Liver (tissue), 9 donors: Measurements from ENCODE around the gene GINS2. TPM values are rescaled to one million over a fixed set of nuclear protein-coding genes. Genes with fewer than 3 reads are reported as not detected.

ENCODE experiments used
- DNase-seq: peaks from one replicate; pipeline ENCODE4 v3.0.0-alpha.2; 2017; ENCODE audit warnings: low spot score
- H3K27ac ChIP-seq, 2 donors: one replicate each; pipeline ENCODE4 v1.7.0; 2013; ENCODE audit warnings: inconsistent platforms in 2 of 2, low read length in 2 of 2, control low read depth in 1 of 2, low read depth in 1 of 2, mild to moderate bottlenecking in 1 of 2
- H3K27me3 ChIP-seq, 4 donors: one replicate each; pipeline versions ENCODE4 v1.6.1 to v1.7.0; 2013; ENCODE audit warnings: low read length in 3 of 4, inconsistent platforms in 1 of 4, mild to moderate bottlenecking in 1 of 4, moderate library complexity in 1 of 4; ENCODE audit not compliant: control insufficient read depth in 4 of 4, insufficient read depth in 4 of 4
- H3K36me3 ChIP-seq, 4 donors: one replicate each; pipeline versions ENCODE4 v1.6.1 to v1.7.0; 2013; ENCODE audit warnings: low read length in 3 of 4, mild to moderate bottlenecking in 3 of 4, low read depth in 1 of 4, moderate library complexity in 1 of 4; ENCODE audit not compliant: control insufficient read depth in 4 of 4, insufficient read depth in 3 of 4
- H3K4me1 ChIP-seq, 4 donors: one replicate each; pipeline versions ENCODE4 v1.6.1 to v1.7.0; 2013; ENCODE audit warnings: low read length in 3 of 4, mild to moderate bottlenecking in 3 of 4, moderate library complexity in 1 of 4; ENCODE audit not compliant: control insufficient read depth in 4 of 4, insufficient read depth in 4 of 4
- H3K4me3 ChIP-seq, 3 donors: one replicate each; pipeline versions ENCODE4 v1.6.1 to v1.7.0; 2013; ENCODE audit warnings: low read length in 3 of 3, control low read depth in 1 of 3, low read depth in 1 of 3, mild to moderate bottlenecking in 1 of 3
- H3K9ac ChIP-seq, 2 donors: one replicate each; pipeline ENCODE4 v1.7.0; 2013; ENCODE audit warnings: low read length in 2 of 2, mild to moderate bottlenecking in 2 of 2, moderate library complexity in 2 of 2, control low read depth in 1 of 2, low read depth in 1 of 2
- H3K9me3 ChIP-seq, 4 donors: one replicate each; pipeline versions ENCODE4 v1.6.1 to v1.7.0; 2013; ENCODE audit warnings: low read length in 3 of 4; ENCODE audit not compliant: control insufficient read depth in 4 of 4
- ATF3 ChIP-seq: IDR thresholded peaks from 2 replicates; pipeline ENCODE4 v1.6.1; 2016; ENCODE audit warnings: antibody characterized with exemption
- CTCF ChIP-seq: fragments of 150-350 bp; IDR thresholded peaks from 2 replicates; pipeline ENCODE4 v1.5.1; 2017; ENCODE audit warnings: improper control_type of control experiment, low read depth, low read length; ENCODE audit not compliant: missing input control
- EGR1 ChIP-seq, 2 donors: IDR thresholded peaks; 2 replicates each; pipeline ENCODE4 v1.6.1; 2016 to 2018; ENCODE audit warnings: antibody characterized with exemption in 2 of 2, low read depth in 2 of 2
- FOXA1 ChIP-seq: IDR thresholded peaks from 2 replicates; pipeline ENCODE4 v1.6.1; 2016; ENCODE audit warnings: antibody characterized with exemption
- FOXA2 ChIP-seq: IDR thresholded peaks from 2 replicates; pipeline ENCODE4 v1.6.1; 2016; ENCODE audit warnings: antibody characterized with exemption
- GABPA ChIP-seq, 2 donors: IDR thresholded peaks in 1 of 2; conservative IDR thresholded peaks in 1 of 2; 2 replicates each; pipeline ENCODE4 v1.6.1; 2016; ENCODE audit warnings: antibody characterized with exemption in 2 of 2, mild to moderate bottlenecking in 1 of 2, moderate library complexity in 1 of 2
- HNF4A ChIP-seq, 2 donors: conservative IDR thresholded peaks; 2 replicates each; pipeline ENCODE4 v1.6.1; 2016; ENCODE audit warnings: antibody characterized with exemption in 2 of 2, mild to moderate bottlenecking in 2 of 2
- HNF4G ChIP-seq: IDR thresholded peaks from 2 replicates; pipeline ENCODE4 v1.6.1; 2016; ENCODE audit warnings: antibody characterized with exemption
- JUND ChIP-seq, 2 donors: IDR thresholded peaks; 2 replicates each; pipeline ENCODE4 v1.6.1; 2016; ENCODE audit warnings: antibody characterized with exemption in 2 of 2
- MAX ChIP-seq: IDR thresholded peaks from 2 replicates; pipeline ENCODE4 v1.6.1; 2016; ENCODE audit warnings: antibody characterized with exemption
- NR2F2 ChIP-seq: IDR thresholded peaks from 2 replicates; pipeline ENCODE4 v1.6.1; 2016; ENCODE audit warnings: antibody characterized with exemption
- RAD21 ChIP-seq, 2 donors: IDR thresholded peaks; 2 replicates each; pipeline ENCODE4 v1.6.1; 2016; ENCODE audit warnings: antibody characterized with exemption in 2 of 2, mild to moderate bottlenecking in 2 of 2
- RXRA ChIP-seq, 2 donors: IDR thresholded peaks; 2 replicates each; pipeline ENCODE4 v1.6.1; 2017 to 2018; ENCODE audit warnings: antibody characterized with exemption in 2 of 2, mild to moderate bottlenecking in 1 of 2
- SP1 ChIP-seq: IDR thresholded peaks from 2 replicates; pipeline ENCODE4 v1.6.1; 2018; ENCODE audit warnings: antibody characterized with exemption, mild to moderate bottlenecking
- YY1 ChIP-seq: IDR thresholded peaks from 2 replicates; pipeline ENCODE4 v1.6.1; 2016; ENCODE audit warnings: antibody characterized with exemption, mild to moderate bottlenecking
- WGBS: extraction: QIAGEN DNeasy Blood & Tissue Kit; methylation state at CpG from one replicate; pipeline ENCODE4 v1.1.7; 2013; 5-methylcytosine and 5-hydroxymethylcytosine counted together
- polyA plus RNA-seq, 2 donors: library from polyadenylated mRNA; stranded (reverse) in 1 of 2; unstranded in 1 of 2; fragments of 200-250 nt in 1 of 2; fragments of >200 nt in 1 of 2; fragmentation: Nextera tagmentation in 1 of 2; extraction: Ambion mirVana in 1 of 2; gene quantifications; one replicate each; pipeline versions ENCODE4 v1.2.1 to v1.2.3, GENCODE V29; 2013 to 2015
- total RNA-seq, 2 donors: library from RNA; depleted of rRNA; stranded (reverse); fragments of >200 nt; gene quantifications; one replicate each; pipeline ENCODE4 v1.2.3, GENCODE V29; 2014
- donor health status: healthy.
- donor health status: healthy.
- donor health status: healthy.
- donor health status: healthy.
- donor health status: healthy.

GINS2 gene
- total and polyA plus RNA-seq, 4 donors = 0.17 to 9.3 (median 0.86) TPM

GRCh38 chr16:85707528-85708095 is 18.9 kb upstream of the GINS2 start:
- Histone ChIP-seq H3K27me3 (no peaks in the 10 kb centered on the region), H3K36me3 (no peaks in the 10 kb centered on the region), H3K27ac (no peak overlapping the region), H3K4me3 (no peak overlapping the region), H3K4me1 (no peaks in the 10 kb centered on the region), H3K9me3 (peaks cover 0 to 5% (median 0%) of the 10 kb centered on the region in 4 donors), H3K9ac (no peak overlapping the region)
- 86% methylated on average over 16 of the region's 16 CpGs for WGBS
- no peak for DNase-seq
- TF ChIP-seq RXRA (IDR thresholded peaks at IDR 0.05) (no peak), SP1 (no peak), RAD21 (IDR thresholded peaks at IDR 0.05) (no peak), HNF4A (conservative IDR thresholded peaks at IDR 0.05) (no peak), CTCF (no peak), MAX (no peak), EGR1 (IDR thresholded peaks at IDR 0.05; ENCODE audit: low read depth in 2 of 2) (no peak), HNF4G (no peak), NR2F2 (no peak), FOXA2 (no peak), GABPA (IDR thresholded peaks at IDR 0.05 in 1 of 2, conservative IDR thresholded peaks at IDR 0.05 in 1 of 2) (no peak)

- no peak for DNase-seq
- no peak overlapping the region for H3K27ac ChIP-seq
- WGBS = 92% methylated on average over 11 of the region's 11 CpGs
- no peaks in the 10 kb centered on the region for H3K27me3 ChIP-seq
- peaks cover 0 to under 1% (median 0%) of the 10 kb centered on the region in 4 donors for H3K9me3 ChIP-seq
- TF ChIP-seq CTCF (no peak), JUND (IDR thresholded peaks at IDR 0.05) (no peak), EGR1 (IDR thresholded peaks at IDR 0.05; ENCODE audit: low read depth in 2 of 2) (no peak), ATF3 (no peak), MAX (no peak), FOXA1 (no peak), HNF4G (no peak), YY1 (no peak), RXRA (IDR thresholded peaks at IDR 0.05) (no peak)
- H3K36me3 ChIP-seq = no peaks in the 10 kb centered on the region
- H3K4me3 ChIP-seq = no peak overlapping the region
- H3K9ac ChIP-seq = no peak overlapping the region
- H3K4me1 ChIP-seq = no peaks in the 10 kb centered on the region
Observed at GRCh38 chr16:85706449-85707034, 17.8 kb upstream of the GINS2 start.
